ENCODE data around the gene FBLN2. TPM values are rescaled to one million over a fixed set of nuclear protein-coding genes. Genes with fewer than 3 reads are reported as not detected.

FBLN2 gene
- polyA plus RNA-seq, 1 of the 3 experiments (the other 2 are of a cell fraction), result 5.2 TPM

DNA sequence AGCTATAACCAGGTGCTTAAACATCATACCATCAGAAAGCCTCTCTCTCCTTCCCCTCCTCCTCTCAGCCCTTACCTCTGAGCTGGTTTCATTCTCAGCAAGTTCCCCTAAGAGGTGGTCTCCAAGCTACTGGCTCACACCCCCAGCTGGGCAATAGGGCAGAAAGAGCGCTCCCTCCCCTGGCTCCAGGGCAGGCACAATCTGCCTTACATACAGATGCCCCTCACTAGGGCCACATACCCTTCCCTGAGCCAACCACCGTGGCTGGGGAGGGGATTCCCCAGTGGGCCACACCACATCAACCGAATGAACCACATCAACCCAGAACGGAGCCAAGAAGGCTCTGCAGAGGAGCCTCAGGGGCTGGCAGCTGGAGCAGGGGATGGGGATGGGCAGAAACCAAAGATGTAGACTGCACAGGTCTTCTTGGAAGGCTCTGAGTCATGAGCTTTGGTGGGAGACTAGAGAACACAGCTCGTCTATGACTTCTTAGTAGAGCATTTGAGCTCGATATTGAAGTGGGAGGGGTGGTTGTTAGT lies 4.6 kb upstream of the FBLN2 start:
- H3K9me2 ChIP-seq, result no peaks in the 10 kb centered on the region
- no peak for DNase-seq
- ChIA-PET CTCF (interaction anchor here (4.5 kb wide), 1 partner anchor 48 kb away, joined by 18 read pairs; no protein-coding TSS in a partner anchor), POLR2A (interaction anchor here (1.2 kb wide), 1 partner anchor 32 kb away, joined by 3 read pairs; no protein-coding TSS in a partner anchor)
- peaks cover 0 to 22% of the 10 kb centered on the region in 2 experiments; a peak in 1 of 4 replicates for H3K4me1 ChIP-seq (ENCODE audit: control insufficient read depth in 1 of 2, insufficient read depth in 2 of 2, low read depth in 1 of 2, low read length in 1 of 2)
- H3K9me3 ChIP-seq, result no peaks in the 10 kb centered on the region
- H4K20me1 ChIP-seq (ENCODE audit: insufficient read depth), result no peaks in the 10 kb centered on the region
- no peak overlapping the region; a peak in 1 of 4 replicates for H3K27ac ChIP-seq (ENCODE audit: low read depth in 2 of 2, low read length in 1 of 2)
- H3K79me2 ChIP-seq (ENCODE audit: insufficient read depth), result no peaks in the 10 kb centered on the region
- no peaks in the 10 kb centered on the region for H3F3A ChIP-seq (replicated peaks; ENCODE audit: insufficient read depth)
- no peaks in the 10 kb centered on the region for H3K27me3 ChIP-seq (ENCODE audit: insufficient read depth)
- TF ChIP-seq GATA2 (CRISPR knock-in tag; IDR thresholded peaks at IDR 0.05) (no peak), SIN3A (IDR thresholded peaks at IDR 0.05; ENCODE audit: borderline replicate concordance, low read depth, low read length) (no peak), TCF12 (IDR thresholded peaks at IDR 0.05) (no peak), ELF1 (IDR thresholded peaks at IDR 0.05) (no peak), ZBTB33 (IDR thresholded peaks at IDR 0.05; ENCODE audit: borderline replicate concordance, low read depth) (no peak), FOXM1 (IDR thresholded peaks at IDR 0.05; ENCODE audit: low read depth) (no peak), JUND (IDR thresholded peaks at IDR 0.05) (no peak), USF1 (IDR thresholded peaks at IDR 0.05; ENCODE audit: borderline replicate concordance, low read depth) (no peak), SMC3 (IDR thresholded peaks at IDR 0.05; ENCODE audit: low read depth, low read length) (no peak), EP300 (IDR thresholded peaks at IDR 0.05; ENCODE audit: borderline replicate concordance in 1 of 2, low read depth in 1 of 2, low read length in 1 of 2) (no peak), TAF1 (IDR thresholded peaks at IDR 0.05; ENCODE audit: borderline replicate concordance, low read depth, low read length) (no peak), RAD21 (IDR thresholded peaks at IDR 0.05; ENCODE audit: low read length) (no peak), NRF1 (IDR thresholded peaks at IDR 0.05; ENCODE audit: low read depth, low read length) (no peak), CHD2 (IDR thresholded peaks at IDR 0.05; ENCODE audit: low read length, partially characterized antibody) (no peak), MXI1 (IDR thresholded peaks at IDR 0.05; ENCODE audit: low read depth, low read length) (no peak), MEF2A (IDR thresholded peaks at IDR 0.05; ENCODE audit: borderline replicate concordance, low read depth) (no peak)
- TF ChIP-seq, protein P1, sequence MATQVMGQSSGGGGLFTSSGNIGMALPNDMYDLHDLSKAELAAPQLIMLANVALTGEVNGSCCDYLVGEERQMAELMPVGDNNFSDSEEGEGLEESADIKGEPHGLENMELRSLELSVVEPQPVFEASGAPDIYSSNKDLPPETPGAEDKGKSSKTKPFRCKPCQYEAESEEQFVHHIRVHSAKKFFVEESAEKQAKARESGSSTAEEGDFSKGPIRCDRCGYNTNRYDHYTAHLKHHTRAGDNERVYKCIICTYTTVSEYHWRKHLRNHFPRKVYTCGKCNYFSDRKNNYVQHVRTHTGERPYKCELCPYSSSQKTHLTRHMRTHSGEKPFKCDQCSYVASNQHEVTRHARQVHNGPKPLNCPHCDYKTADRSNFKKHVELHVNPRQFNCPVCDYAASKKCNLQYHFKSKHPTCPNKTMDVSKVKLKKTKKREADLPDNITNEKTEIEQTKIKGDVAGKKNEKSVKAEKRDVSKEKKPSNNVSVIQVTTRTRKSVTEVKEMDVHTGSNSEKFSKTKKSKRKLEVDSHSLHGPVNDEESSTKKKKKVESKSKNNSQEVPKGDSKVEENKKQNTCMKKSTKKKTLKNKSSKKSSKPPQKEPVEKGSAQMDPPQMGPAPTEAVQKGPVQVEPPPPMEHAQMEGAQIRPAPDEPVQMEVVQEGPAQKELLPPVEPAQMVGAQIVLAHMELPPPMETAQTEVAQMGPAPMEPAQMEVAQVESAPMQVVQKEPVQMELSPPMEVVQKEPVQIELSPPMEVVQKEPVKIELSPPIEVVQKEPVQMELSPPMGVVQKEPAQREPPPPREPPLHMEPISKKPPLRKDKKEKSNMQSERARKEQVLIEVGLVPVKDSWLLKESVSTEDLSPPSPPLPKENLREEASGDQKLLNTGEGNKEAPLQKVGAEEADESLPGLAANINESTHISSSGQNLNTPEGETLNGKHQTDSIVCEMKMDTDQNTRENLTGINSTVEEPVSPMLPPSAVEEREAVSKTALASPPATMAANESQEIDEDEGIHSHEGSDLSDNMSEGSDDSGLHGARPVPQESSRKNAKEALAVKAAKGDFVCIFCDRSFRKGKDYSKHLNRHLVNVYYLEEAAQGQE (IDR thresholded peaks at IDR 0.05; ENCODE audit: low read depth, low read length), result no peak
- H3K9ac ChIP-seq, result no peak overlapping the region
- no peak overlapping the region for H2AFZ ChIP-seq (ENCODE audit: low read depth)
- H3K4me3 ChIP-seq (ENCODE audit: low read depth in 2 of 2, low read length in 1 of 2), result no peak overlapping the region
- no peak overlapping the region for H3K4me2 ChIP-seq
- 42% methylated on average over 6 of the region's 6 CpGs for whole genome bisulfite sequencing (ENCODE audit: low lambda C conversion rate)
- H3K36me3 ChIP-seq (replicated peaks in 1 of 2; ENCODE audit: control insufficient read depth in 1 of 2, insufficient read depth in 2 of 2, low read length in 1 of 2), result no peaks in the 10 kb centered on the region

Measured in SK-N-SH (cell line).